Measurements from ENCODE around the gene AOPEP. TPM values are rescaled to one million over a fixed set of nuclear protein-coding genes. Genes with fewer than 3 reads are reported as not detected.

AOPEP gene
- polyA plus RNA-seq, 1 of the 3 experiments (the other 2 are of a cell fraction): 54.6 TPM

GRCh38 chr9:94866770-94867169, 140.3 kb downstream of the AOPEP start (continued):
- no peak for TF ChIP-seq FOXM1 (IDR thresholded peaks at IDR 0.05; ENCODE audit: low read depth)
- no peak for TF ChIP-seq JUND (IDR thresholded peaks at IDR 0.05)
- no peak for TF ChIP-seq RXRA (IDR thresholded peaks at IDR 0.05; ENCODE audit: borderline replicate concordance, low read depth)
- no peak for TF ChIP-seq FOSL2 (IDR thresholded peaks at IDR 0.05; ENCODE audit: borderline replicate concordance, low read depth)
- TF ChIP-seq, protein P1, sequence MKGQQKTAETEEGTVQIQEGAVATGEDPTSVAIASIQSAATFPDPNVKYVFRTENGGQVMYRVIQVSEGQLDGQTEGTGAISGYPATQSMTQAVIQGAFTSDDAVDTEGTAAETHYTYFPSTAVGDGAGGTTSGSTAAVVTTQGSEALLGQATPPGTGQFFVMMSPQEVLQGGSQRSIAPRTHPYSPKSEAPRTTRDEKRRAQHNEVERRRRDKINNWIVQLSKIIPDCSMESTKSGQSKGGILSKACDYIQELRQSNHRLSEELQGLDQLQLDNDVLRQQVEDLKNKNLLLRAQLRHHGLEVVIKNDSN (IDR thresholded peaks at IDR 0.05; ENCODE audit: borderline replicate concordance, low read depth): no peak
- TF ChIP-seq YY1 (IDR thresholded peaks at IDR 0.05; ENCODE audit: low read depth): no peak
- TF ChIP-seq TCF12 (IDR thresholded peaks at IDR 0.05): no peak
- TF ChIP-seq REST (IDR thresholded peaks at IDR 0.05; ENCODE audit: low read depth, low read length): no peak

DNA sequence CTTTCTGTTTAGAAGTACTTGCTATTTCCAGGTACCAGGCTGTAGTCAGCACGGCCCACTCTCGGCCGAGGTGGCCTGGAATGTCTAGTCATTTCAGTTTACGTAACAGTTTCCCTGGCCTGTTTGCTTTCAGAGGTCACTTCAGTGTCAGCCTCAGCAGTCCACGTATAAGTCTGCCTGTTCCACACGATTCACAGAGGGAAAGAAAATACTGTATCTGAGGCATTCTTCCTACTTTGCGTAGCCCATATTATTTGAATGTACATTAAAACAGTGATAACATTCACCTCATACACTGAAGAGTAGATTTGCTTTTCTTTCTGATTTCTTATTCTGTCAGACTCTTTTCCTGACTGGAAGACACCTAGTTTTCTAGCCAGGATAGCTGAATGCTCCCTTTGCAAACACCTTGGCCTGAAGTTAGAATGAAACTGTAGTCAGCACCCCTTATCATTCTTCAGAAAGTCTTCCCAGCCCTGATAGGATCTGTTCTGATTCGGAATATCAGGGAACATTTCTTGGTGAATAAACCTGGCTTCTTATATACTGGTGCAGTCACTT, 140.9 kb downstream of the AOPEP start:
- TF ChIP-seq PBX3 (IDR thresholded peaks at IDR 0.05) (peak; percentile 32; the same call in 1 of the 2 replicates), ELF1 (IDR thresholded peaks at IDR 0.05) (0 out of 2 replicates have a peak, but pooled peaks have one; percentile 11), RCOR1 (IDR thresholded peaks at IDR 0.05; ENCODE audit: low read length) (no peak), TEAD4 (IDR thresholded peaks at IDR 0.05; ENCODE audit: borderline replicate concordance, insufficient read depth) (peak; percentile 37; the same call in 1 of the 2 replicates), RXRA (IDR thresholded peaks at IDR 0.05; ENCODE audit: borderline replicate concordance, low read depth) (peak; percentile 79), JUND (IDR thresholded peaks at IDR 0.05) (no peak)
- H3K9ac ChIP-seq: peak overlapping the region; percentile 64
- POLR2A ChIA-PET: interaction anchor here (0.9 to 1.6 kb wide), 4 partner anchors 53 to 159 kb away, joined by 3 to 4 read pairs (median 3); no protein-coding TSS in a partner anchor
- CTCF ChIA-PET: interaction anchor here (0.7 to 3.8 kb wide), 13 partner anchors 40 to 401 kb away, joined by 3 to 22 read pairs (median 5); no protein-coding TSS in a partner anchor
- no peak overlapping the region for H2AFZ ChIP-seq (ENCODE audit: low read depth)
- peaks cover 10% of the 10 kb centered on the region for H3K79me2 ChIP-seq (ENCODE audit: insufficient read depth)
- H3K9me2 ChIP-seq: no peaks in the 10 kb centered on the region
- no peaks in the 10 kb centered on the region for H3K27me3 ChIP-seq (ENCODE audit: insufficient read depth)
- H3K27ac ChIP-seq (ENCODE audit: low read depth in 2 of 2, low read length in 1 of 2): peak overlapping the region; percentile 97 to 100
- DNase-seq: peak; percentile 17
- no peaks in the 10 kb centered on the region for H4K20me1 ChIP-seq (ENCODE audit: insufficient read depth)
- H3K4me2 ChIP-seq: peak overlapping the region; percentile 73
- peaks cover 63 to 75% of the 10 kb centered on the region in 2 experiments for H3K4me1 ChIP-seq (ENCODE audit: control insufficient read depth in 1 of 2, insufficient read depth in 2 of 2, low read depth in 1 of 2, low read length in 1 of 2)
- H3K4me3 ChIP-seq (ENCODE audit: low read depth in 2 of 2, low read length in 1 of 2): peak overlapping the region in 1 of 2 experiments; percentile 7; a peak in 1 of 4 replicates
- H3F3A ChIP-seq (replicated peaks; ENCODE audit: insufficient read depth): peaks cover 50% of the 10 kb centered on the region
- no peaks in the 10 kb centered on the region for H3K36me3 ChIP-seq (replicated peaks in 1 of 2; ENCODE audit: control insufficient read depth in 1 of 2, insufficient read depth in 2 of 2, low read length in 1 of 2)
- 9% methylated on average over 8 of the region's 8 CpGs for WGBS (ENCODE audit: low lambda C conversion rate)
- H3K9me3 ChIP-seq: no peaks in the 10 kb centered on the region
